GM23338 (cell line): ENCODE results near the gene RWDD3. TPM values are rescaled to one million over a fixed set of nuclear protein-coding genes. Genes with fewer than 3 reads are reported as not detected.

ENCODE experiments used
- ATAC-seq: fragments of 200-7000 bp; cut with Tn5 transposase; 3 replicates; pipeline ENCODE4 v1.9.1; 2020
- DNase-seq: peaks from one replicate; pipeline ENCODE4 v3.0.0-alpha.2; 2015; ENCODE audit warnings: low spot score
- H2AFZ ChIP-seq: fragments of 200-600 bp; sonication (generic); 2 replicates; pipeline ENCODE4 v1.8.0; 2016; ENCODE audit warnings: antibody characterized with exemption, mild to moderate bottlenecking, moderate library complexity
- H3F3A ChIP-seq: fragments of 200-600 bp; sonication (generic); replicated peaks from 2 replicates; pipeline ENCODE4 v1.8.0; 2017; ENCODE audit warnings: antibody characterized with exemption, mixed run types, low read depth
- H3K27ac ChIP-seq: fragments of 200-600 bp; sonication (generic); 2 replicates; pipeline ENCODE4 v1.6.1; 2016; ENCODE audit warnings: low read depth
- H3K27me3 ChIP-seq: fragments of 200-600 bp; sonication (generic); 2 replicates; pipeline ENCODE4 v1.8.0; 2016; ENCODE audit warnings: mild to moderate bottlenecking, mixed run types, moderate library complexity; ENCODE audit not compliant: insufficient read depth
- H3K36me3 ChIP-seq: fragments of 200-600 bp; sonication (generic); 2 replicates; pipeline ENCODE4 v1.8.0; 2016; ENCODE audit warnings: mild to moderate bottlenecking; ENCODE audit not compliant: insufficient read depth
- H3K4me1 ChIP-seq: fragments of 200-600 bp; sonication (generic); 2 replicates; pipeline ENCODE4 v1.8.0; 2016; ENCODE audit warnings: mild to moderate bottlenecking, moderate library complexity; ENCODE audit not compliant: insufficient read depth
- H3K4me2 ChIP-seq: fragments of 200-600 bp; sonication (generic); 2 replicates; pipeline ENCODE4 v1.7.1; 2017; ENCODE audit warnings: mixed run types
- H3K4me3 ChIP-seq: fragments of 200-600 bp; sonication (generic); 2 replicates; pipeline ENCODE4 v1.6.1; 2016; ENCODE audit warnings: mixed run types
- H3K79me2 ChIP-seq: fragments of 200-600 bp; sonication (generic); replicated peaks from 2 replicates; pipeline ENCODE4 v1.8.0; 2017; ENCODE audit warnings: mild to moderate bottlenecking; ENCODE audit not compliant: insufficient read depth
- H3K9me2 ChIP-seq: fragments of 200-600 bp; sonication (generic); 2 replicates; pipeline ENCODE4 v1.8.0; 2017; ENCODE audit not compliant: insufficient read depth
- H4K20me1 ChIP-seq: fragments of 200-600 bp; sonication (generic); replicated peaks from 2 replicates; pipeline ENCODE4 v1.8.0; 2017; ENCODE audit warnings: mild to moderate bottlenecking; ENCODE audit not compliant: insufficient read depth
- H3K27ac Mint-ChIP-seq: 2 replicates; pipeline ENCODE4 v1.8.0; 2020; ENCODE audit warnings: inconsistent platforms, mild to moderate bottlenecking, moderate library complexity, mixed read lengths
- H3K27me3 Mint-ChIP-seq: 3 replicates; pipeline ENCODE4 v1.8.0; 2022; ENCODE audit warnings: low read depth, mild to moderate bottlenecking, moderate library complexity, mixed read lengths, inconsistent platforms; ENCODE audit not compliant: insufficient read depth, poor library complexity
- H3K36me3 Mint-ChIP-seq: 3 replicates; pipeline ENCODE4 v1.8.0; 2021; ENCODE audit warnings: low read depth, mild to moderate bottlenecking, inconsistent platforms, moderate library complexity, mixed read lengths
- H3K4me1 Mint-ChIP-seq: 3 replicates; pipeline ENCODE4 v1.8.0; 2020; ENCODE audit warnings: mild to moderate bottlenecking, inconsistent platforms, mixed read lengths
- H3K4me3 Mint-ChIP-seq: 3 replicates; pipeline ENCODE4 v1.8.0; 2021; ENCODE audit warnings: moderate library complexity, mild to moderate bottlenecking, inconsistent platforms, mixed read lengths
- H3K9me3 Mint-ChIP-seq: 3 replicates; pipeline ENCODE4 v1.8.0; 2020; ENCODE audit warnings: moderate library complexity, mild to moderate bottlenecking, inconsistent platforms, mixed read lengths
- CREB1 ChIP-seq: fragments of 250-450 bp; sonication (Bioruptor Pico); IDR thresholded peaks from 2 replicates; pipeline ENCODE4 v1.5.0; 2020; ENCODE audit warnings: low read depth, mild to moderate bottlenecking, moderate library complexity
- EZH2 ChIP-seq: fragments of 200-600 bp; sonication (generic); IDR thresholded peaks from one replicate; pipeline ENCODE4 v1.8.0; 2017; ENCODE audit warnings: antibody characterized with exemption, mild to moderate bottlenecking, low read depth; ENCODE audit not compliant: unreplicated experiment
- EZH2phosphoT487 ChIP-seq: fragments of 200-600 bp; sonication (generic); IDR thresholded peaks from one replicate; pipeline ENCODE4 v1.8.1; 2018; ENCODE audit warnings: antibody characterized with exemption; ENCODE audit not compliant: unreplicated experiment
- JUNB ChIP-seq: IDR thresholded peaks from one replicate; pipeline ENCODE4 v1.6.1; 2016; ENCODE audit warnings: antibody characterized with exemption; ENCODE audit not compliant: unreplicated experiment
- NANOG ChIP-seq: IDR thresholded peaks from 2 replicates; pipeline ENCODE4 v1.6.1; 2016; ENCODE audit warnings: antibody characterized with exemption, borderline replicate concordance
- POLR2AphosphoS5 ChIP-seq: IDR thresholded peaks from 2 replicates; pipeline ENCODE4 v1.6.1; 2016; ENCODE audit warnings: antibody characterized with exemption, low read depth
- STAT1 ChIP-seq: IDR thresholded peaks from one replicate; pipeline ENCODE4 v1.6.1; 2016; ENCODE audit warnings: antibody characterized with exemption; ENCODE audit not compliant: unreplicated experiment
- ZNF114 ChIP-seq: fragments of 250-450 bp; sonication (Bioruptor Pico); IDR thresholded peaks from 2 replicates; pipeline ENCODE4 v1.5.0; 2020; ENCODE audit warnings: mild to moderate bottlenecking, moderate library complexity
- ZNF331 ChIP-seq: fragments of 250-450 bp; sonication (Bioruptor Pico); IDR thresholded peaks from 2 replicates; pipeline ENCODE4 v1.5.0; 2020; ENCODE audit warnings: low read depth, mild to moderate bottlenecking, moderate library complexity
- polyA plus RNA-seq: library from polyadenylated mRNA; unstranded; fragments of >200 nt; fragmentation: Nextera tagmentation; extraction: Ambion mirVana; gene quantifications from 2 replicates; pipeline ENCODE4 v1.2.1, GENCODE V29; 2016
- total RNA-seq: library from RNA; depleted of rRNA; stranded (reverse); fragments of >200 nt; shearing (Covaris generic); gene quantifications from 2 replicates; pipeline ENCODE4 v1.2.3, GENCODE V29; 2014
- TF ChIP-seq, protein P1 (sequence below): fragments of 250-450 bp; sonication (Bioruptor Pico); IDR thresholded peaks from 2 replicates; pipeline ENCODE4 v1.5.0; 2020; ENCODE audit warnings: mild to moderate bottlenecking, moderate library complexity
- TF ChIP-seq, protein P2 (sequence below): IDR thresholded peaks from one replicate; pipeline ENCODE4 v1.6.1; 2018; ENCODE audit warnings: antibody characterized with exemption; ENCODE audit not compliant: unreplicated experiment
- TF ChIP-seq, protein P3 (sequence below), 2 experiments: fragments of 200-600 bp in 1 of 2; sonication (generic) in 1 of 2; conservative IDR thresholded peaks; 2 replicates each; pipeline versions ENCODE4 v1.5.1 to v1.6.1; 2016 to 2017; ENCODE audit warnings: antibody characterized with exemption in 2 of 2, low read depth in 2 of 2, mild to moderate bottlenecking in 2 of 2, moderate library complexity in 1 of 2

Gene RWDD3
- total and polyA plus RNA-seq, 2 experiments from 2014 or later = 19.3 to 50.7 TPM

DNA sequence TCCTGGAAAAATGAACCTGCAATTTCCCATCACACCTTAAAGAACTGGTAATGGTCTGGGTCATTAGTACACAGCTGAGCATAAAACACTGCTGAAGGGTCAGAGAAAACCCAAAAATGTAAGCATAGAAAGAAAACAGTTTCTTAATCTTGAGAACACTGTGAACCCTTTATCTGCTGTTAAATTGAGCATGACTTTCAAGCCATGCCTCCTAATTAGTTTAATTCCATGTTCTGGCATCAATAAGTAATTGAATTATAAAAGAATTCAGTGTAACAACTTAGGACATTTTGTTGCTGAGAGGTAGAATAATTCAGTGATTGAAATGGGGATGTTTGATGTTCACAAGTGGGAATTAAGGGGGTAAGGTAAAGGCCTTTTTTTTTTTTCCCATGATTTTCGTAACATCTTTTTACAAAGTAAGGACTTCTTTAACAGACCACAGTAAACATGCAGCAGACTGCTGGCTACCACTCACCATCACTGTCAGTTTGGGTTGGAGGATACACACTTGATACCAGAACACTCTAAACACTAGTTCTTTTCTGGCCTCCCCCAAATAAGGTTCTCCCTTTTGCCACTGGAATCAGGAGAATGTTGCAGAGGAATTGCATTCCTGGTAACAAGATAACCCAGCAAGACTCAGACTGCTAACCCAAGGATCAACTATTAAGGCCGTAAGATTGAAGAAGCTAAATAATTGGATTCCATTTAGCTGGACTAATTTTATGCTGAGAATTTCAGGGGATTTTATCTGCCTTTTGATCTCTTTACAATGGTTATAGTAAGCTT lies 3.0 kb downstream of the RWDD3 start (continued):
- TF ChIP-seq JUNB (no peak), ZNF114 (no peak), STAT1 (no peak), NANOG (no peak), CREB1 (CRISPR knock-in tag) (no peak)
- TF ChIP-seq, protein P1, sequence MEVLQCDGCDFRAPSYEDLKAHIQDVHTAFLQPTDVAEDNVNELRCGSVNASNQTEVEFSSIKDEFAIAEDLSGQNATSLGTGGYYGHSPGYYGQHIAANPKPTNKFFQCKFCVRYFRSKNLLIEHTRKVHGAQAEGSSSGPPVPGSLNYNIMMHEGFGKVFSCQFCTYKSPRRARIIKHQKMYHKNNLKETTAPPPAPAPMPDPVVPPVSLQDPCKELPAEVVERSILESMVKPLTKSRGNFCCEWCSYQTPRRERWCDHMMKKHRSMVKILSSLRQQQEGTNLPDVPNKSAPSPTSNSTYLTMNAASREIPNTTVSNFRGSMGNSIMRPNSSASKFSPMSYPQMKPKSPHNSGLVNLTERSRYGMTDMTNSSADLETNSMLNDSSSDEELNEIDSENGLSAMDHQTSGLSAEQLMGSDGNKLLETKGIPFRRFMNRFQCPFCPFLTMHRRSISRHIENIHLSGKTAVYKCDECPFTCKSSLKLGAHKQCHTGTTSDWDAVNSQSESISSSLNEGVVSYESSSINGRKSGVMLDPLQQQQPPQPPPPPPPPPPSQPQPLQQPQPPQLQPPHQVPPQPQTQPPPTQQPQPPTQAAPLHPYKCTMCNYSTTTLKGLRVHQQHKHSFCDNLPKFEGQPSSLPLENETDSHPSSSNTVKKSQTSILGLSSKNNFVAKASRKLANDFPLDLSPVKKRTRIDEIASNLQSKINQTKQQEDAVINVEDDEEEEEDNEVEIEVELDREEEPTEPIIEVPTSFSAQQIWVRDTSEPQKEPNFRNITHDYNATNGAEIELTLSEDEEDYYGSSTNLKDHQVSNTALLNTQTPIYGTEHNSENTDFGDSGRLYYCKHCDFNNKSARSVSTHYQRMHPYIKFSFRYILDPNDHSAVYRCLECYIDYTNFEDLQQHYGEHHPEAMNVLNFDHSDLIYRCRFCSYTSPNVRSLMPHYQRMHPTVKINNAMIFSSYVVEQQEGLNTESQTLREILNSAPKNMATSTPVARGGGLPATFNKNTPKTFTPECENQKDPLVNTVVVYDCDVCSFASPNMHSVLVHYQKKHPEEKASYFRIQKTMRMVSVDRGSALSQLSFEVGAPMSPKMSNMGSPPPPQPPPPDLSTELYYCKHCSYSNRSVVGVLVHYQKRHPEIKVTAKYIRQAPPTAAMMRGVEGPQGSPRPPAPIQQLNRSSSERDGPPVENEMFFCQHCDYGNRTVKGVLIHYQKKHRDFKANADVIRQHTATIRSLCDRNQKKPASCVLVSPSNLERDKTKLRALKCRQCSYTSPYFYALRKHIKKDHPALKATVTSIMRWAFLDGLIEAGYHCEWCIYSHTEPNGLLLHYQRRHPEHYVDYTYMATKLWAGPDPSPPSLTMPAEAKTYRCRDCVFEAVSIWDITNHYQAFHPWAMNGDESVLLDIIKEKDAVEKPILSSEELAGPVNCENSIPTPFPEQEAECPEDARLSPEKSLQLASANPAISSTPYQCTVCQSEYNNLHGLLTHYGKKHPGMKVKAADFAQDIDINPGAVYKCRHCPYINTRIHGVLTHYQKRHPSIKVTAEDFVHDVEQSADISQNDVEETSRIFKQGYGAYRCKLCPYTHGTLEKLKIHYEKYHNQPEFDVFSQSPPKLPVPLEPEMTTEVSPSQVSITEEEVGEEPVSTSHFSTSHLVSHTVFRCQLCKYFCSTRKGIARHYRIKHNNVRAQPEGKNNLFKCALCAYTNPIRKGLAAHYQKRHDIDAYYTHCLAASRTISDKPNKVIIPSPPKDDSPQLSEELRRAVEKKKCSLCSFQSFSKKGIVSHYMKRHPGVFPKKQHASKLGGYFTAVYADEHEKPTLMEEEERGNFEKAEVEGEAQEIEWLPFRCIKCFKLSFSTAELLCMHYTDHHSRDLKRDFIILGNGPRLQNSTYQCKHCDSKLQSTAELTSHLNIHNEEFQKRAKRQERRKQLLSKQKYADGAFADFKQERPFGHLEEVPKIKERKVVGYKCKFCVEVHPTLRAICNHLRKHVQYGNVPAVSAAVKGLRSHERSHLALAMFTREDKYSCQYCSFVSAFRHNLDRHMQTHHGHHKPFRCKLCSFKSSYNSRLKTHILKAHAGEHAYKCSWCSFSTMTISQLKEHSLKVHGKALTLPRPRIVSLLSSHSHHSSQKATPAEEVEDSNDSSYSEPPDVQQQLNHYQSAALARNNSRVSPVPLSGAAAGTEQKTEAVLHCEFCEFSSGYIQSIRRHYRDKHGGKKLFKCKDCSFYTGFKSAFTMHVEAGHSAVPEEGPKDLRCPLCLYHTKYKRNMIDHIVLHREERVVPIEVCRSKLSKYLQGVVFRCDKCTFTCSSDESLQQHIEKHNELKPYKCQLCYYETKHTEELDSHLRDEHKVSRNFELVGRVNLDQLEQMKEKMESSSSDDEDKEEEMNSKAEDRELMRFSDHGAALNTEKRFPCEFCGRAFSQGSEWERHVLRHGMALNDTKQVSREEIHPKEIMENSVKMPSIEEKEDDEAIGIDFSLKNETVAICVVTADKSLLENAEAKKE = no peak

DNA sequence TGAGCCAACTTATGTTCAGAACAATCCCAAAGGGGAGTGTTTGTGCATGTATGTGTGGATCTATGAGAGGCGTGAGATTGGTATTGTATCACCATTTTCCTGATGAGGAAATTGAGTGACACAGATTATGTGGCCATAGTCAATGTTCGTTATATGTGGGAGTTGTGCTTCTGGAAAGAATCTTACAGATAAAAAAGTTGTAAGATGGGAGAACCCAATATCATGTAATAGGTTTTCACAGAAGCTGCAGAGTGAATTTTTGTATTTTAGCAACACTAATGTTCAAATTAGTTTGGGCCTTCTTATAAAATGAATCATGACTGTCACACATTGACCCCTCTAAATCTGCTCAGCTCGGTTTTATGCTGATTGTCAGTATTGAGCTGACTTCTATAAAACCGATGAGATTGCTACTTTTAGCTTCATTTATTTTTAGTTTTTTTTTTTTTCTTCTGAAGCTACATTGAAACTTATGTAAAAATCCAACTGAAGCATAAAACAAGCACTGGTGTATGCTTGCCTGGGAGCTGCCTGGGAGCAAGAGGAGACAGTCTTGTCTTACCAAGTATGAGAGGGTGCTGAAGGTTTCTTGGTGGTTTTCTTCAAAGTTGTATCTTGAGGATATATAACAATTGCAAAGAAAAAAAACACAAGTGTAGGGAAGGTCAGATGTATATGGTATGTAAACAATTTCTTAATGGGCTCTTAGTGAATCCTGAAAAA lies 4.1 kb downstream of the RWDD3 start:
- H4K20me1 ChIP-seq = no peaks in the 10 kb centered on the region
- no peaks in the 10 kb centered on the region for H3F3A ChIP-seq
- ATAC-seq (no peak), DNase-seq (no peak)
- peaks cover under 1% of the 10 kb centered on the region; the same call in 1 of the 2 replicates for H3K4me1 ChIP-seq
- no peak overlapping the region for H3K4me3 ChIP-seq
- H3K27ac ChIP-seq = no peak overlapping the region
- H3K9me3 Mint-ChIP-seq = peaks cover 17% of the 10 kb centered on the region
- peaks cover 4% of the 10 kb centered on the region for H3K27me3 Mint-ChIP-seq
- H2AFZ ChIP-seq = no peak overlapping the region
- H3K9me2 ChIP-seq = peaks cover 8% of the 10 kb centered on the region
- peaks cover 40% of the 10 kb centered on the region for H3K36me3 Mint-ChIP-seq
- no peak overlapping the region for H3K4me3 Mint-ChIP-seq
- no peak overlapping the region for H3K27ac Mint-ChIP-seq
- no peak overlapping the region; the same call in 1 of the 2 replicates for H3K4me2 ChIP-seq
- peaks cover 49% of the 10 kb centered on the region for H3K79me2 ChIP-seq
- no peaks in the 10 kb centered on the region for H3K27me3 ChIP-seq
- peaks cover 15% of the 10 kb centered on the region for H3K36me3 ChIP-seq
- peaks cover 8% of the 10 kb centered on the region; the same call in 2 of the 3 replicates for H3K4me1 Mint-ChIP-seq
- no peak for TF ChIP-seq JUNB
- TF ChIP-seq, protein P2, sequence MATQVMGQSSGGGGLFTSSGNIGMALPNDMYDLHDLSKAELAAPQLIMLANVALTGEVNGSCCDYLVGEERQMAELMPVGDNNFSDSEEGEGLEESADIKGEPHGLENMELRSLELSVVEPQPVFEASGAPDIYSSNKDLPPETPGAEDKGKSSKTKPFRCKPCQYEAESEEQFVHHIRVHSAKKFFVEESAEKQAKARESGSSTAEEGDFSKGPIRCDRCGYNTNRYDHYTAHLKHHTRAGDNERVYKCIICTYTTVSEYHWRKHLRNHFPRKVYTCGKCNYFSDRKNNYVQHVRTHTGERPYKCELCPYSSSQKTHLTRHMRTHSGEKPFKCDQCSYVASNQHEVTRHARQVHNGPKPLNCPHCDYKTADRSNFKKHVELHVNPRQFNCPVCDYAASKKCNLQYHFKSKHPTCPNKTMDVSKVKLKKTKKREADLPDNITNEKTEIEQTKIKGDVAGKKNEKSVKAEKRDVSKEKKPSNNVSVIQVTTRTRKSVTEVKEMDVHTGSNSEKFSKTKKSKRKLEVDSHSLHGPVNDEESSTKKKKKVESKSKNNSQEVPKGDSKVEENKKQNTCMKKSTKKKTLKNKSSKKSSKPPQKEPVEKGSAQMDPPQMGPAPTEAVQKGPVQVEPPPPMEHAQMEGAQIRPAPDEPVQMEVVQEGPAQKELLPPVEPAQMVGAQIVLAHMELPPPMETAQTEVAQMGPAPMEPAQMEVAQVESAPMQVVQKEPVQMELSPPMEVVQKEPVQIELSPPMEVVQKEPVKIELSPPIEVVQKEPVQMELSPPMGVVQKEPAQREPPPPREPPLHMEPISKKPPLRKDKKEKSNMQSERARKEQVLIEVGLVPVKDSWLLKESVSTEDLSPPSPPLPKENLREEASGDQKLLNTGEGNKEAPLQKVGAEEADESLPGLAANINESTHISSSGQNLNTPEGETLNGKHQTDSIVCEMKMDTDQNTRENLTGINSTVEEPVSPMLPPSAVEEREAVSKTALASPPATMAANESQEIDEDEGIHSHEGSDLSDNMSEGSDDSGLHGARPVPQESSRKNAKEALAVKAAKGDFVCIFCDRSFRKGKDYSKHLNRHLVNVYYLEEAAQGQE = no peak
- no peak for TF ChIP-seq ZNF114
- no peak for TF ChIP-seq POLR2AphosphoS5
- no peak for TF ChIP-seq EZH2phosphoT487
- no peak for TF ChIP-seq CREB1 (CRISPR knock-in tag)
- no peak for TF ChIP-seq ZNF331
- no peak for TF ChIP-seq NANOG
- TF ChIP-seq, protein P3, sequence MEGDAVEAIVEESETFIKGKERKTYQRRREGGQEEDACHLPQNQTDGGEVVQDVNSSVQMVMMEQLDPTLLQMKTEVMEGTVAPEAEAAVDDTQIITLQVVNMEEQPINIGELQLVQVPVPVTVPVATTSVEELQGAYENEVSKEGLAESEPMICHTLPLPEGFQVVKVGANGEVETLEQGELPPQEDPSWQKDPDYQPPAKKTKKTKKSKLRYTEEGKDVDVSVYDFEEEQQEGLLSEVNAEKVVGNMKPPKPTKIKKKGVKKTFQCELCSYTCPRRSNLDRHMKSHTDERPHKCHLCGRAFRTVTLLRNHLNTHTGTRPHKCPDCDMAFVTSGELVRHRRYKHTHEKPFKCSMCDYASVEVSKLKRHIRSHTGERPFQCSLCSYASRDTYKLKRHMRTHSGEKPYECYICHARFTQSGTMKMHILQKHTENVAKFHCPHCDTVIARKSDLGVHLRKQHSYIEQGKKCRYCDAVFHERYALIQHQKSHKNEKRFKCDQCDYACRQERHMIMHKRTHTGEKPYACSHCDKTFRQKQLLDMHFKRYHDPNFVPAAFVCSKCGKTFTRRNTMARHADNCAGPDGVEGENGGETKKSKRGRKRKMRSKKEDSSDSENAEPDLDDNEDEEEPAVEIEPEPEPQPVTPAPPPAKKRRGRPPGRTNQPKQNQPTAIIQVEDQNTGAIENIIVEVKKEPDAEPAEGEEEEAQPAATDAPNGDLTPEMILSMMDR (conservative IDR thresholded peaks at IDR 0.05; ENCODE audit: low read depth in 2 of 2) = no peak
- TF ChIP-seq EZH2 = no peak
